Endothelial cell of umbilical vein (primary cell): ENCODE results near the gene ZNF618. TPM values are rescaled to one million over a fixed set of nuclear protein-coding genes. Genes with fewer than 3 reads are reported as not detected.
A peak's percentile ranks its signal among the peaks of the same experiment; 100 is the strongest.

Source experiments
- BruUV-seq: library from RNA; stranded (reverse); fragments of 400-500 nt; replicated peaks from 2 replicates; lab custom pipeline; 2021; lab: Mats Ljungman, UMichigan
- CTCF ChIA-PET: fragments of 300-600, 350-600 bp; sonication (Branson Sonifier 250); formaldehyde crosslinking; loops from one replicate; lab custom pipeline; 2021; ENCODE audit warnings: antibody characterized with exemption, inconsistent platforms; lab: Charles Lee
- POLR2A ChIA-PET: fragments of 300-600, 350-600 bp; sonication (Branson Sonifier 250); formaldehyde crosslinking; loops from one replicate; lab custom pipeline; 2021; ENCODE audit warnings: antibody characterized with exemption, inconsistent platforms; lab: Charles Lee
- DNase-seq: peaks from one replicate; pipeline ENCODE4 v3.0.0-alpha.2; 2011; ENCODE audit warnings: low read depth, low spot score
- FAIRE-seq: peaks from 2 replicates; lab custom pipeline; 2011; peaks lifted over from hg19 to GRCh38; lab: Jason Lieb, UNC
- H2AFZ ChIP-seq: 2 replicates; pipeline ENCODE4 v1.6.0; 2012; ENCODE audit warnings: low read depth, low read length, control low read depth, inconsistent platforms
- H3K27ac ChIP-seq: 2 replicates; pipeline ENCODE4 v1.5.1; 2011; ENCODE audit warnings: low read depth, mild to moderate bottlenecking, control low read depth, low read length, moderate library complexity; ENCODE audit not compliant: insufficient read depth
- H3K27me3 ChIP-seq, 2 experiments: 2 replicates each; pipeline versions ENCODE4 v1.6.0 to v1.6.1; 2011; ENCODE audit warnings: low read length in 2 of 2, mixed read lengths in 1 of 2; ENCODE audit not compliant: control insufficient read depth in 2 of 2, insufficient read depth in 2 of 2
- H3K36me3 ChIP-seq, 2 experiments: 2 replicates in 1 of 2; 3 replicates in 1 of 2; pipeline ENCODE4 v1.5.1; 2011; ENCODE audit warnings: low read length in 2 of 2, mild to moderate bottlenecking in 1 of 2, moderate library complexity in 1 of 2; ENCODE audit not compliant: control insufficient read depth in 2 of 2, insufficient read depth in 2 of 2; ENCODE audit errors: extremely low read depth in 1 of 2
- H3K4me1 ChIP-seq: 3 replicates; pipeline ENCODE4 v1.5.1; 2011; ENCODE audit warnings: mild to moderate bottlenecking, low read length; ENCODE audit not compliant: control insufficient read depth, insufficient read depth; ENCODE audit errors: extremely low read depth
- H3K4me2 ChIP-seq: 2 replicates; pipeline ENCODE4 v1.6.1; 2011; ENCODE audit warnings: low read length, control low read depth, mixed read lengths; ENCODE audit not compliant: insufficient read depth
- H3K4me3 ChIP-seq, 3 experiments: fragments of 200-600 bp in 1 of 3; sonication (generic), shearing (Covaris generic) in 1 of 3; replicated peaks in 1 of 3; 2 replicates each; pipeline ENCODE4 v1.5.1; 2011 to 2016; ENCODE audit warnings: control low read depth in 3 of 3, low read length in 3 of 3, mild to moderate bottlenecking in 2 of 3, inconsistent platforms in 1 of 3, low read depth in 1 of 3, moderate library complexity in 1 of 3; ENCODE audit not compliant: insufficient read depth in 1 of 3
- H3K79me2 ChIP-seq: 2 replicates; pipeline ENCODE4 v1.6.0; 2012; ENCODE audit warnings: low read length, inconsistent platforms; ENCODE audit not compliant: control insufficient read depth, insufficient read depth
- H3K9ac ChIP-seq: replicated peaks from 2 replicates; pipeline ENCODE3; 2011; ENCODE audit warnings: low read length, control low read depth; ENCODE audit not compliant: insufficient read depth; ENCODE audit errors: extremely low read depth
- H3K9me1 ChIP-seq: replicated peaks from 3 replicates; pipeline ENCODE4 v1.6.0; 2011; ENCODE audit warnings: mild to moderate bottlenecking, low read length; ENCODE audit not compliant: control insufficient read depth, insufficient read depth; ENCODE audit errors: extremely low read depth
- H3K9me3 ChIP-seq: replicated peaks from 2 replicates; pipeline ENCODE4 v1.5.1; 2012; ENCODE audit warnings: low read length, inconsistent platforms; ENCODE audit not compliant: control insufficient read depth, insufficient read depth
- H4K20me1 ChIP-seq: replicated peaks from 2 replicates; pipeline ENCODE3; 2011; ENCODE audit warnings: mild to moderate bottlenecking, low read length; ENCODE audit not compliant: control insufficient read depth, insufficient read depth; ENCODE audit errors: extremely low read depth
- CTCF ChIP-seq, 2 donors: IDR thresholded peaks; 1 replicate in 1 of 2; 2 replicates in 1 of 2; pipeline ENCODE4 v1.5.1; 2011; ENCODE audit warnings: low read length in 2 of 2, mild to moderate bottlenecking in 2 of 2, moderate library complexity in 2 of 2, control low read depth in 1 of 2, inconsistent platforms in 1 of 2, low read depth in 1 of 2; ENCODE audit not compliant: insufficient read depth in 1 of 2; ENCODE audit errors: extremely low read depth in 1 of 2
- FOS ChIP-seq: IDR thresholded peaks from 2 replicates; pipeline ENCODE4 v1.6.1; 2011; ENCODE audit warnings: mild to moderate bottlenecking, low read length, moderate library complexity, borderline replicate concordance; ENCODE audit not compliant: insufficient read depth
- GATA2 ChIP-seq: IDR thresholded peaks from 2 replicates; pipeline ENCODE4 v1.7.0; 2011; ENCODE audit warnings: low read depth, mild to moderate bottlenecking, moderate library complexity, mixed read lengths, low read length; ENCODE audit not compliant: insufficient read length, insufficient read depth
- JUN ChIP-seq: IDR thresholded peaks from 2 replicates; pipeline ENCODE4 v1.6.1; 2011; ENCODE audit warnings: borderline replicate concordance, low read depth; ENCODE audit not compliant: insufficient read length, insufficient read depth
- dilution Hi-C: fragments of 300-500 bp; cut with MboI; formaldehyde crosslinking; loops from one replicate; pipeline ENCODE4 v1.15.0; 2019; ENCODE audit warnings: low sequenced_read_pairs; ENCODE audit not compliant: extremely low pct_ligation_motif_present
- intact Hi-C: fragments of 100-400 bp; cut with micrococcal nuclease; formaldehyde crosslinking; loops from one replicate; pipeline ENCODE4 v1.10.0; 2022
- polyA plus RNA-seq, 4 experiments: library from polyadenylated mRNA; depleted of rRNA in 3 of 4; stranded (reverse) in 3 of 4; unstranded in 1 of 4; fragments of >200 nt; gene quantifications; 2 replicates each; pipeline versions ENCODE4 v1.2.1 to v1.2.3, GENCODE V29; 2011 to 2012; ENCODE audit warnings: missing spikeins in 1 of 4
- total RNA-seq: library from RNA; stranded (reverse); gene quantifications from 2 replicates; pipeline ENCODE4 v1.2.3, GENCODE V29; 2021

Gene ZNF618
- total and polyA plus RNA-seq, 2 donors (not counting 3 experiments of a cell fraction or from before 2014, with no cell fraction given): 22.6 to 80.3 TPM

GRCh38 chr9:114002986-114003350 is 126.9 kb downstream of the ZNF618 start:
- peaks cover 21 to 45% of the 10 kb centered on the region in 2 experiments for H3K36me3 ChIP-seq
- no peak overlapping the region for H3K4me2 ChIP-seq
- H3K27me3 ChIP-seq: no peaks in the 10 kb centered on the region
- no peak for TF ChIP-seq FOS
- no peak for TF ChIP-seq GATA2
- TF ChIP-seq CTCF (IDR thresholded peaks at IDR 0.05; ENCODE audit: extremely low read depth in 1 of 2, insufficient read depth in 1 of 2, low read depth in 1 of 2, low read length in 2 of 2): no peak
- peaks cover 24% of the 10 kb centered on the region for H3K4me1 ChIP-seq
- intact Hi-C loops (loop anchor here (5.0 kb wide), 1 partner anchor 321 kb away; no protein-coding TSS in a partner anchor), dilution Hi-C loops (no loop called here)
- no TSS peak for BruUV-seq
- H3K9me1 ChIP-seq: no peaks in the 10 kb centered on the region
- CTCF ChIA-PET: interaction anchor here (1.0 to 2.4 kb wide), 7 partner anchors 9 to 266 kb away, joined by 3 to 22 read pairs (median 4); no protein-coding TSS in a partner anchor
- H4K20me1 ChIP-seq: no peaks in the 10 kb centered on the region
- POLR2A ChIA-PET: no interaction called here
- no peak overlapping the region for H3K4me3 ChIP-seq
- DNase-seq: no peak
- H2AFZ ChIP-seq: no peak overlapping the region
- FAIRE-seq: no peak
- H3K27ac ChIP-seq: peak overlapping the region; percentile 75
- H3K9ac ChIP-seq: no peak overlapping the region
- no peaks in the 10 kb centered on the region for H3K79me2 ChIP-seq
- no peaks in the 10 kb centered on the region for H3K9me3 ChIP-seq

- Histone ChIP-seq H3K27ac (peak overlapping the region; percentile 75), H3K79me2 (no peaks in the 10 kb centered on the region), H3K9me1 (no peaks in the 10 kb centered on the region), H3K4me2 (no peak overlapping the region), H3K9me3 (no peaks in the 10 kb centered on the region), H3K36me3 (peaks cover 20 to 46% of the 10 kb centered on the region in 2 experiments), H3K4me1 (peaks cover 24% of the 10 kb centered on the region), H3K27me3 (no peaks in the 10 kb centered on the region), H2AFZ (no peak overlapping the region), H4K20me1 (no peaks in the 10 kb centered on the region), H3K9ac (peak overlapping the region; percentile 26), H3K4me3 (no peak overlapping the region)
- ChIA-PET POLR2A (no interaction called here), CTCF (interaction anchor here (1.0 to 2.4 kb wide), 7 partner anchors 9 to 266 kb away, joined by 3 to 22 read pairs (median 4); no protein-coding TSS in a partner anchor)
- DNase-seq (peak; percentile 29), FAIRE-seq (peak; percentile 40)
- dilution Hi-C loops: no loop called here
- intact Hi-C loops: loop anchor here (5.0 kb wide), 1 partner anchor 321 kb away; no protein-coding TSS in a partner anchor
- TF ChIP-seq GATA2: no peak
- peak; percentile 47 for TF ChIP-seq JUN
- BruUV-seq: no TSS peak
Observed at GRCh38 chr9:114003351-114003750, 127.2 kb downstream of the ZNF618 start.
